Left ventricle myocardium inferior (tissue), 1 donor: ENCODE data around the gene NOXA1. TPM values are rescaled to one million over a fixed set of nuclear protein-coding genes. Genes with fewer than 3 reads are reported as not detected.

Source experiments
- DNase-seq: peaks from one replicate; pipeline ENCODE4 v3.0.0-alpha.2; 2020
- H3K27ac ChIP-seq: fragments of 200-600 bp; replicated peaks from 2 replicates; pipeline ENCODE4 v1.8.0; 2021
- H3K27me3 ChIP-seq: fragments of 200-600 bp; 2 replicates; pipeline ENCODE4 v1.8.0; 2021; ENCODE audit warnings: low read depth
- H3K36me3 ChIP-seq: fragments of 200-600 bp; 2 replicates; pipeline ENCODE4 v1.8.0; 2021
- H3K4me1 ChIP-seq: fragments of 200-600 bp; 2 replicates; pipeline ENCODE4 v1.8.0; 2021
- H3K4me3 ChIP-seq: fragments of 200-600 bp; 2 replicates; pipeline ENCODE4 v1.8.0; 2021; ENCODE audit warnings: mild to moderate bottlenecking, moderate library complexity
- H3K9me3 ChIP-seq: fragments of 200-600 bp; replicated peaks from 2 replicates; pipeline ENCODE4 v1.8.0; 2021
- CTCF ChIP-seq: fragments of 200-600 bp; IDR thresholded peaks from 2 replicates; pipeline ENCODE4 v1.8.0; 2021; ENCODE audit warnings: antibody characterized with exemption, mild to moderate bottlenecking, borderline replicate concordance
- intact Hi-C: fragments of 100-400 bp; cut with micrococcal nuclease; formaldehyde crosslinking; loops from one replicate; pipeline ENCODE4 v1.11.0; 2022
- total RNA-seq: library from RNA; stranded (reverse); fragmentation: NEBNext Ultra II Directional; extraction: Animal tissue kit (Norgen Biotek cat#: 25700); gene quantifications from one replicate; pipeline ENCODE4 v1.2.1, GENCODE V29; 2021
- donor health status: DM: no; HTN: yes; CAD: no; lungs with severe emphysema.

The NOXA1 gene
- total RNA-seq, 1 donor from 2014 or later: 2.0 TPM

- H3K9me3 ChIP-seq: peaks cover 10% of the 10 kb centered on the region
- TF ChIP-seq CTCF: no peak
- no peak overlapping the region for H3K27ac ChIP-seq
- H3K4me1 ChIP-seq: no peaks in the 10 kb centered on the region
- DNase-seq: no peak
- H3K36me3 ChIP-seq: peaks cover 8% of the 10 kb centered on the region
- intact Hi-C loops: no loop called here
- no peaks in the 10 kb centered on the region for H3K27me3 ChIP-seq
- H3K4me3 ChIP-seq: no peak overlapping the region
Observed at GRCh38 chr9:137379761-137380161, 43.4 kb upstream of the NOXA1 start.

- no peak for DNase-seq
- H3K27me3 ChIP-seq: no peaks in the 10 kb centered on the region
- H3K4me3 ChIP-seq: no peak overlapping the region
- no peak overlapping the region for H3K27ac ChIP-seq
- H3K36me3 ChIP-seq: peaks cover 8% of the 10 kb centered on the region
- intact Hi-C loops: no loop called here
- TF ChIP-seq CTCF: no peak
- peaks cover 9% of the 10 kb centered on the region for H3K9me3 ChIP-seq
- H3K4me1 ChIP-seq: no peaks in the 10 kb centered on the region
Observed at GRCh38 chr9:137380171-137380570, 43.0 kb upstream of the NOXA1 start.

- DNase-seq: no peak
- Histone ChIP-seq H3K27me3 (no peaks in the 10 kb centered on the region), H3K9me3 (peaks cover 5% of the 10 kb centered on the region), H3K27ac (no peak overlapping the region), H3K4me1 (no peaks in the 10 kb centered on the region), H3K4me3 (no peak overlapping the region), H3K36me3 (peaks cover 4% of the 10 kb centered on the region)
- intact Hi-C loops: no loop called here
- no peak for TF ChIP-seq CTCF
Observed at GRCh38 chr9:137380606-137381005, 42.6 kb upstream of the NOXA1 start.

- no peaks in the 10 kb centered on the region for H3K9me3 ChIP-seq
- TF ChIP-seq CTCF: no peak
- H3K4me3 ChIP-seq: no peak overlapping the region
- intact Hi-C loops: no loop called here
- DNase-seq: no peak
- no peaks in the 10 kb centered on the region for H3K4me1 ChIP-seq
- H3K27me3 ChIP-seq: no peaks in the 10 kb centered on the region
- H3K36me3 ChIP-seq: no peaks in the 10 kb centered on the region
- no peak overlapping the region for H3K27ac ChIP-seq
Observed at GRCh38 chr9:137381501-137382443, 41.4 kb upstream of the NOXA1 start.

- Histone ChIP-seq H3K27me3 (no peaks in the 10 kb centered on the region), H3K9me3 (no peaks in the 10 kb centered on the region), H3K4me1 (peaks cover 7% of the 10 kb centered on the region), H3K4me3 (no peak overlapping the region), H3K27ac (no peak overlapping the region), H3K36me3 (no peaks in the 10 kb centered on the region)
- TF ChIP-seq CTCF: no peak
- intact Hi-C loops: no loop called here
- DNase-seq: no peak
Observed at GRCh38 chr9:137382444-137383080, 40.6 kb upstream of the NOXA1 start.
